HG02973 (cell line): ENCODE results near the gene SMIM43.
"Not testable (repeated sequence)": the region's sequence is repeated elsewhere in the genome, so short reads cannot be mapped to it uniquely, and the experiment has no call there.

ENCODE experiments used
- ATAC-seq: cut with Tn5 transposase; IDR thresholded peaks from one replicate; pipeline ENCODE4 v1.9.1; 2021; ENCODE audit warnings: moderate library complexity; ENCODE audit not compliant: unreplicated experiment

SMIM43 gene

DNA sequence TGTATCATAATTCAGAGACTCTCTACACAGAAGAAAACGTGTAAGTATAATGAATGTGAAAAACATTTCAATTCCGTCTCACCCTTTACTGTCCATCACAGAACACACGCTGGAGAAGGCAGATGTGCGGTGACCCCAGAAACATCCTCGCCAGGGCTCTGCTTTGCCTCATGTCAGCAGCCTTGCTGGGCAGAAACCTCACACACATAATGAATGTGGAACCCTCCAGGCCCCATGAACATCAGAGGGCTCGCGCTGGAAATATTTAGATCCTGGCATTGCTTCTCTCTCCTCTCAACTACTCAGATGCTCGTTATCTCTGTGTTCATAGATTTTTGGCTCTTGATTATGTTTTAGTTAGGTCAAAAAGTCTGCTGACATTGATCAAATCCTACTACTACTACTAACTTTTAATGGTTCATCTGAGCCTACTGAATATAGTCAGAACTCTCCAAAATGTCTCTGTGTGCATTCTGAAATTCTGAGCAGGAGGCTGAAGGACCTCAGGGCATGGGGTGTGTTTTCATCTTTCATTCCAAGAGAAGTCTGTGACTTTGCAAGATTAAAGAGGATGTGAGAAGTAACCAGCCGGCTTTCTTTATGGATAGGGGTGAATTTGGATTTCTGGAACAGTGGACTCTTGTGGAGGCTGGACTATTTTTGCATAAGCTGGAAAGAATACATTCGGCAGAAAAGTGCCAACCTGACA, 27.0 kb downstream of the SMIM43 start:
- no peak for ATAC-seq

- no peak for ATAC-seq
Observed at GRCh38 chr4:121736735-121737351, 28.1 kb downstream of the SMIM43 start.

GRCh38 chr4:121734571-121734970, 30.4 kb downstream of the SMIM43 start:
- ATAC-seq = no peak

- no peak for ATAC-seq
Observed at GRCh38 chr4:121733942-121734341, 31.0 kb downstream of the SMIM43 start.

DNA sequence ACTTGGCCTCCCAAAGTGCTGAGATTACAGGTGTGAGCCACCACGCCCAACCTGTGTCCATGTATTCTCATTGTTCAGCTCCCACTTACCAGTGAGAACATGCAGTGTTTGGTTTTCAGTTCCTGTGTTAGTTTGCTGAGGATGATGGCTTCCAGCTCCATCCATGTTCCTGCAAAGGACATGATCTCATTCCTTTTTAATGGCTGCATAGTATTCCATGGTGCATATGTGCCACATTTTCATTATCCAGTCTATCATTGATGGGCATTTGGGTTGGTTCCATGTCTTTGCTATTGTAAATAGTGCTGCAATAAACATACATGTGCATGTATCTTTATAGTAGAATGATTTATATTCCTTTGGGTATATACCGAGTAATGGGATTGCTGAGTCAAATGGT, 35.2 kb downstream of the SMIM43 start:
- ATAC-seq = not testable (repeated sequence)

- no peak for ATAC-seq
Observed at GRCh38 chr4:121728798-121729226, 36.2 kb downstream of the SMIM43 start.

- no peak for ATAC-seq
Observed at GRCh38 chr4:121728066-121728465, 36.9 kb downstream of the SMIM43 start.

DNA sequence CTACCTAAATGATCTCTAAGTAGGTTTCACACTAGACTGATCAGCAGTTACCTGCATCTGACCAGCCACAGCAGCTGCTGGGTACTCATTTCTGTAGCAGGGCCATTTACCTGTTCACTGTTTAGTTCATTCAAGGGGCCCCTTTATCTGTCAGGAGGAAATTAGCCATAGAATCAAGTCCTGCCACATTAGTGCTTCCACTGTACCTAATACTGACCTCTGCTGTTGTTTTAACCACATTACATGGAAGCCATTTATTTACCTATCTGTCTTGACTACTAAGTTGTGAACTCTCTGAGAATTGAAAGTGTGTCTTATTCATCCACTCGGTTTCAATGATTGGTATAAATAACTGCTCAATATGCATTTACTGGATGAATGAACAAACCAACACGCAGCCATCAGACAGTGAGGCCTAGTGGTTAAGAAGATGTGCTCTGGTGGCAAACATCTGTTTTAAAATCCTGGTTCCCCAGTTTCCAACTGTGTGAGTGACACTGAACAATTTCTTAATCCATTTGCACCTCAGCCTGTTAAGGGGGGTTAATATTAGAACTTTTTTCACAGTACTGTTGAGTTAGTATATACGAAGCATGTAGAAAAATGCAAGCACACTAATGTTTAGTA, 38.2 kb downstream of the SMIM43 start:
- ATAC-seq = peak; percentile 96

DNA sequence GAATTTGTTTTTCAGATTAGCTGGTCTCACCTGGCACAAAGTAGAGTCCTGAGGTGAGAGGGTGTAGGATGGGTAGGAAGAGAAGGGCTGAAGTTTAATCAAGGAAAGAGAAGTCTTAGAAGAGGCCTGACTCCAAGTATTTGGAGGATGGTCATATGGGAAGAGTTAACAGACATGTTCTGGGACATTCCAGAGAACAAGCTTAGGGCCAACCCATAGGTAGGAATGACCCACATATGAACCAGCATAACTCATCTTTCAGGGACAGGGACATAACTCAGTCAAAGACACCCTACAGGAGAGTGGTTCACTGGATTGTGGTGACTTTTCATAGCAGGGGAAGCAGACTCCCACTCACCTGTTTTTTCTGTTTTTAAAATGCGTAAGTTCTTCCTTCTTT, 40.3 kb downstream of the SMIM43 start:
- no peak for ATAC-seq

DNA sequence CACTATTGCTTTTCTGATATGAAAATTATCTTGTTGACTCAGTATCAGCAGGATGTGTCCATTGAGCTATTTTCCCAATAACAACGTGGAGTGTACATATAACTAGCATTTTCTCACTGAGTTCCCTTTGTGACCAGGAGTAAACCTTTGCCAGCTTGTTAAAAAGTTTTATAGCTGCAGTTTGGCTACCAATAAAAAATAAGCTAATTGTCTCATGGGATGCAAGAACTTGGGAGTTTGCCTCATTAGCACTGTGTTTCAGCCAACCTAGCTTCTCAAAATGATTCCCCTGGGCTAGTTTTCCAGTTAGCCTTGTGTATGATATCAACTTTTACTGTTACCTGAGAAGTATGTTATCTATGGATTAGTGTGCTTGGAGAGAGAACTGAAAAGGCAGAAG, 43.3 kb downstream of the SMIM43 start:
- ATAC-seq = no peak

DNA sequence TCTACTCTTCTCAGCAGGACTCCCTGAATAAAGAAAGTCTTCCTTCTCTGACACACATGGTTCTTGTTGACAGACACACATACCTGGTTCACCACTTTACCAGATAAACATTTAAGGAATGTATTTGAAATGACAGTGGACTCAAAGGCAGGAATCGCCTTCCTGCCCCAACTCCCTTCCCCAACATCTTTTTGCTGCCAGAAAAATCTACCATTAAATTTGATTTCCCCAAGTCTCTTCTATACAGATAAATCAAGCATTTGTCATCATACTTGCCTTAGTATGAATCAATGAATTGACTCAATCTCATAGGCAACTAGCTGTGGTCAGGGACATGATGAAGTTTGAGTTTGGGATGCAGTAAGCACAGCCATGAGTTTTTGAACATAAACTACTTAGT, 44.9 kb downstream of the SMIM43 start:
- no peak for ATAC-seq

DNA sequence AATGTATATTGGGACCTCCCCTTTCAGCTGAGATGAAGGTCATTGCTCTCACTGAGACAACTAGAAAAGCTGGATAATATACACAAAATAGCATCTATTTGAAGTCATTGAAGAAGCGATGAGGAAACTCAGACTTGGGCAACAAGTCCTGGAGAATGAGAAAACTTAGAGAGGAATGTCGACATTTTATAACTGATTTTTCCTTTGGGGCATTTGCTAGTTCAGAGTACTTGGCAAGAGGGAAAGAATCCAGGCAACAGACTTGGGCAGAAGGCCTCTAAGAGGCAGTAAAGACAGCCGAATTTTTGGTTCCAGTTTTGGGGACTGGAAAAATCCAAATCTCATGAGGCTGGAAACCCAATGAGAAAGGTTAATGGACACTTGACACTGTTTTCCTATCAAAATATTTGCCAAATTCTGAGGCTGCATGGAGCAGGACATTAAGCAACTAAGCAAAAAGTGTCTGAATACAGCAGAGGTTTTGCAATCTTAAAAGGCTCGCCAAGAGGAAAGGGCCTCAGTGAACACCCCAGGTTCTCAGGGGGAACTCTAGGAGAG, 47.2 kb downstream of the SMIM43 start:
- no peak for ATAC-seq

- ATAC-seq = no peak
Observed at GRCh38 chr4:121714548-121714947, 50.4 kb downstream of the SMIM43 start.

DNA sequence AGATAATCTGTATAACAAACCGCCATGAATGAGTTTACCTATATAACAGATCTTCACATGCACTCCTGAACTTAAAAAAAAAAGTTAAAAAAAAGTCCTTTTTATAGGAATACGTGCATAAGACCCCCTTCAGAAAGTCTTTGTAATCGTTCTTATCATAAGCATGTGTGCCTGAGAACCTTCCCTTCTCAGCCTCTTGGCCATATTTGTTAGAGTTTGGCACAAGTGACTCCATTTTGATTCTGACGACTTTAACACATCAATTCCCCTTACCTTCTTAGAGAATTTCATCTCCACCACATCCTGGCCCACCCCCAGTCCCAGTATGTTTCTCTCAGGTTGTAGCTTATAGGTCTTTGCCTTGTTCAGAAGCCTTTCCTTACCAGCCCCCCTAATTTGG, 52.2 kb downstream of the SMIM43 start:
- no peak for ATAC-seq

DNA sequence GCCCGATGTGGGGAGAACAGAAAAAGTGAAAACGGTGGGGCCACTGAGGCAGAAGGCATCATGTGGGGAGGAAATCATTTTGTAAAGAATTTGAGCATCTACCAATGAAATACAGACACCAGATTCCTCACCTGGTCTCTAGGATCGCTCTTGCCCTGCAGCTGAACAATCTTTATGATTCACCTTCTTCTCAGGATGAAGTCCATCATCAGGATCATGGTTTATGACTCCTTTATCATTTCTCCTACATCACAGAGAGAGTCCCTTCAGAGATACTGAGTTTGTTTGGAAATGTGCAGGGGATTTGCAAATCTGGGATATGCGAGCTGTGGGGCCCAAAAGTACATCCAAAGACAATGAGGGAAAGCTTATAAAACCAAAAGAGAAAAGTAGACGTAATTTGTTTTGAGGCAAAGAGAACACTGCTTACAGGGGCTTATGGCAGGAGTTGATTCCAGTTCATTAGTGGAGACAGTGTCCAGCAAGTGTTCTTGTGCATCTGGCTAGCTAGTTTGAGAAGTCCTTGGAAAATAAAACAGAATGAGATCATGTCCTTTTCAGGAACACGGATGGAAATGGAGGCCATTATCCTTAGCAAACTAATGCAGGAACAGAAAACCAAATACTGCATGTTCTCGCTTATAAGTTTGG, 52.8 kb downstream of the SMIM43 start:
- no peak for ATAC-seq

GRCh38 chr4:121711263-121712000, 53.5 kb downstream of the SMIM43 start:
- peak; percentile 94 for ATAC-seq

DNA sequence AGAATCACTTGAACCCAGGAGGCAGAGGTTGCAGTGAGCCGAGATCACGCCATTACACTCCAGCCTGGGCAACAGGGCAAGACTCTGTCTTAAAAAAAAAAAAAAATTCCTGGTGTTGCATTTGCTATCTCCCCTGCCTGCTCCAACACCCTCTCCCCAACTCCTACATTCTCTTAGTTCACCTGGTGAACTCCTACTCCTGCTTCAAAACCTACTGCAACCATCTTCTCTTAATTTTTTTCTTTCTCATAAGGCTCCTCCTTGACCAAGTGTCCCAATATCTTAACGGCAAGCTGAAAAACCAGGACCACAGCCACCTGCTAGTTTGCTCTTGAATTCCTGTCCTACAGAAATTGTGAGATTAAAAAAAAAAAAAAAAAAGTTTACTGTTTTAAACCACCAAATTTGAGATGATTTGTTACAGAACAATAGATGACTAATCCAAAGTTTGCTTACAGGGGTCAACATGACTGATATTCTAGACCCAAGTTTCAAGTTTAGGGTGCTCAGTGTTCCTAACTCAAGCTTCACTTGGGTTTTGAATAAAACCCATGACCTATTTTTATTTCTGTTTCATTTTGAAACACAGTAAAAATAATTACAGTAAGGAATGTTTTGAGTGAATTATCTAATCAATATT, 55.1 kb downstream of the SMIM43 start:
- peak; percentile 33 for ATAC-seq
